Activated CD4-positive, CD25-positive, alpha-beta regulatory T cell treated with anti-CD3 and anti-CD28 coated beads, Interleukin-2, amount 50 U/mL, for 24 hours (primary cell): Measurements from ENCODE around the gene EPAS1.

Source experiments
- ATAC-seq, 2 donors: fragments of 150-1000 bp; cut with Tn5 transposase; one replicate each; pipeline ENCODE4 v1.10.0; 2021; ENCODE audit warnings: mild to moderate bottlenecking in 1 of 2, moderate library complexity in 1 of 2

Gene EPAS1

DNA sequence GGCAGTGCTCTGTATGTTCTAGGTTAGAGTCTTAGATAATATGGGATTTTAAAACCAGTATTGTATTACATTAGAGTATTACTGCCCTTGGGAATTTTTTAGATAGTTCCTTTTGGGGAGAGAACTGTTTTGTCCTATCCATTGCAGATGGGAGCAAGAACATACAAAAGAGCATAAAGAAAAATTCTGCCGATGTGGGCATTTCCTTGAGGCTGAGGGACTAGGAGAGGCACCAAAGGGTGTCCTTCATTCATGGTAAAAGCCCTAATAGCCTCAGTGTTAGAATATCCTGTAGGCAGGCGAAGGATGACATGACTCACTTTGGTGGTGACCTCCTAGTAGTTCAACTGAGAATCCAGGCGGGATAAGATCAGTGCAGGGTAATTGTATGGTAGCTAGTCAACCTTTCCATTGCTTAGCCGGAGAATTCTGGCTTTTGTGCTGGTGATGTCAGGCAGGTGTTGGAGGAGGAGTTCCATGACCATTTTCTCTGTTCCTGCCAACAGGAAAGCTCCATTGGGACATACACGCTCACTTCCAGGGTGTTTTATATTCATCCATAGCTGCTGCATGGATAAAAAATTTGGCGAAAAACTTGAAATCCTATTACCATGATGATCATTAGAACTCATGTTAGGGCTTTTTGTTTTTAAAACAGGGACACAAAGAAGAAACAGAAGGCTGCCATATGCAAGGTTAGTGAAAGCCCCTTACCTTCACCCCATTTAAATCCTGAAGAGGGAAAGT is 28.1 kb downstream of the EPAS1 start:
- ATAC-seq: no peak

DNA sequence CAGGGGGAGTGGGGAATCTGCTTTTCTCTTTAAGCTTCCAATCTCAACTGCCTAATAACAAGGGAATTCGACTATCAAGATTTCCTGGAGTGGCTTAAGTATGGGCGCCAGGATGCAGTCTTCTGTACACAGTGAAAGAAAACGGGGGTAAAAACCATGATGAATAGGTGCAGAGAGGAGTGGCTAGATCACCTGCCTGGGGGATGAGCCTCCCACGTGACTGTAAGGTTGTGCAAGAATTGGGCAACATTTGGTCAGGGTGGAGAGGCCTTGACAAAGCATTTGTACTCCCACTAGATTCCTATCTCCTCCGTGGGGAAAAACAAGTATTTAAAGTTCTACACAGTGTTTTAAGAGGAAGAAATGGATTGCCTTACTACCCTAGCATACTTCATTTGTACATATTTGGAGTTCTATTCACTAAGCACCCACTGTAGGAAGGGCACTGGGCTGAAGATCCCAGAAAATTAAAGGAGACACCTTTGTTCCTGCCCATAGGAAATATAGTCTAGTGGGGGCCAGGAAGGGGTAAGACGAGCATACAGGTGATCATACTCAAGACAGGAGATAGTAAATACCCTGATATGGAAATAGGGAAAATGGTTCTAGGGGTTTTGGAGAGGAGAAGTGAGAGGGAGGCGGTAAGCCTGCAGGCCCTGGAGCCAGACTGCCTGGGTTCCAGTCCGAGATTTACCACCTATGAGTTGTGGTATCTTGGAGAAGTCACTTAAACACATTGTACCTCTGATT is 29.2 kb downstream of the EPAS1 start:
- no peak for ATAC-seq

- no peak for ATAC-seq
These were observed 30.4 kb downstream of the EPAS1 start for GRCh38 chr2:46327627-46328026.

DNA sequence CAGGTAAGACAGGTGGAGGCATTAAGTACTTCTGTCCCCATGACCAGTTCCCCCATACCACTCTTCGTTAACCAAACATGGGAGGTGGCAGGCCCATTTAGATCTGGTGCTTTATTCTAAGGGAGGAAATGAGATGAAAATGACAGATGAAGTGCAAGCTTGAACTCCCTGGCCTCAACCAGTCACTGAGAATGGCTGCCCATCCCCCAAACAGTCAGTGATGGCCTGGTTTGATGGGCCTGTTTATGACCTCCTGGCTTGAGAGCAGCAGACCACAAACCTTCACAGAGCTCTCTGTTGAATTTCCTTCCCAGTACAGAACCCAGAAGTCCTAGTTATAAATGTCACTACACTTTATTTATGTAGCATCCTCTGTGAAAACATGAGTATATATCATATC is 31.1 kb downstream of the EPAS1 start:
- no peak for ATAC-seq

GRCh38 chr2:46328829-46329228 is 31.6 kb downstream of the EPAS1 start:
- no peak for ATAC-seq

DNA sequence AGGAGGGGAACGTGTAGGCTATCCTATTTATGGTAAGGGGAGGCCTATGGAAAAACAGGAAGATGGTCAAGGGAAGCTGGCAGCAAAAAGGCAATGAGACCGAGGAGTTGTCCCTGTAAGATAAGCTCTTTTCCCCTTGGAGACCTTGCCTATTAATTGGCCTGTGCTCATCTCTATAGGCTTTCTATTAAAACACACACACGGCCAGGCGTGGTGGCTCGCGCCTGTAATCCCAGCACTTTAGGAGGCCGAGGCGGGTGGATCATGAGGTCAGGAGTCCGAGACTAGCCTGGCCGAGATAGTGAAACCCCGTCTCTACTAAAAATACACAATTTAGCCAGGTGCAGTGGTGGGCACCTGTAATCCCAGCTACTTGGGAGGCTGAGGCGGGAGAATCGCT is 32.1 kb downstream of the EPAS1 start:
- no peak for ATAC-seq

DNA sequence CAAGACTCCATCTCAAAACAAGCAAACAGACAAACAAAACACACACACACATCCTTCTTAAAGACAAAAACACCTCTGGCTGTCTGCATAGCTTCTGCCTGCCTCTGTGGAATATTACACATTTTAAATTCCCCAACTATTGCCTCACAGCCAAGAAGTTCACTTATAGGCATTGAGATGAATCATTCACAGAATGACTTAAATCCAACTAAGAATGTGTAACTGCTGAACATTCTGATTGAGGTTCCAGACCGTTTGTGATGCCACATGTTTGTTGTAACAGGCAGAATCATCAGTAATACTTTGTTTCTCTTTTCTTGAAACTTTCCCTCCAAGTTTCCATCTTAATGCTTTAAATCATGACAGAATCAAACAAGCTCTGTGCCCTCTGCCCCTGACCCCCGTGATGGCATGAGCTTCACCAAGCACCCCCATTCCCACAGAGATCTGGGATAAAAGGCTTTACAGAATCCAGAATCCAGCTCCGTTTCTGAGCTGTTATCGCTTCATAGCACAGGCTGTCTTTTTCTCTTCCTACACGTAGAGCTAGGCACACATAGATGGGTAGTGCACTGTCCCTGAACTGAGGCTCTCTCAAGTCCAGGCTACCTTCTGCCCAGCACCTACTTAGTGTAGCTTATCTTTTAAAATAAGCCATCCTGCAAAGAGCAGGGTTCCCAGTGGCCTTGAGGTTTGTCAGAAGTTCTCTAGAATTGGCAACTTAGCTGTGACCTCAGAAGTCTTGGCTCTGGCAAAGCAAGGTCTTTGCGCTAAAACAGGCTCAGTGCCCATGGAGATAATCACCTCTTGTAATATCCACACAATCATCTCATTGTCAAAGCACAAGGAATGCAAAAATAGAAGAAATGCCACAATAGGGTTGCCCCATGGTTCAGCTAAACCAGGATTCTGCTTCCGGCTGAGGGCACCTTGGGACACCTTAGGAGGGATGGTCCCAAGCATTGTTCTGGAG is 32.9 kb downstream of the EPAS1 start:
- ATAC-seq: peak; percentile 21 to 57

- ATAC-seq: no peak
These were observed 34.0 kb downstream of the EPAS1 start for GRCh38 chr2:46331109-46331766.

DNA sequence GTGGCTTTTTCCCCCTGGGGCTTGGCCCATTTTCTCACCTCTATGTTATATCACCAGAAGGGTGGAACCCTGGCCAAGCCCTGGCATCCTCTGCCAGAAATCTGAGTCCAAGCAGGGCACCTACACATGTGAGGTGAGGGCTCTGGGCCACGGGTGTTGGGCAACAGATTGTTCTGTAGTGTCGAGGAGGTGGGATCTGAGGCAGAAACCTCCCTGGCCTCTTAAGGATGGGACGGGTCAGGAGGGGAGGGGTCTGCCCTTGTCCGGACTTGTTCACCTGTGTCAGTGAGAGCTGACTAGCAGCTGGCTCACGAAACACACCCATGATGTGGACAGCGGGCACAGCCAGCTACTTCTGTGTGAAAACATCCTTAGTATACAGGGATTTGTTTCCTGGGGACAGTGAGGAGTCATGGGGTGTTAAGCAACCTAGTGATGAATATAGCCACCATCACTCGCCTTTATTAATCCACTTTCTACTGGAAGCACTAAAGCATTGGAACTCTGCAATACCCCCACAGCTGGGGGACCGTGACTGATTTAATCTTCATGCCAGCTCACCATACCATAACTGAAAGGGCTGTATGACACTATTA is 35.6 kb downstream of the EPAS1 start:
- no peak for ATAC-seq

DNA sequence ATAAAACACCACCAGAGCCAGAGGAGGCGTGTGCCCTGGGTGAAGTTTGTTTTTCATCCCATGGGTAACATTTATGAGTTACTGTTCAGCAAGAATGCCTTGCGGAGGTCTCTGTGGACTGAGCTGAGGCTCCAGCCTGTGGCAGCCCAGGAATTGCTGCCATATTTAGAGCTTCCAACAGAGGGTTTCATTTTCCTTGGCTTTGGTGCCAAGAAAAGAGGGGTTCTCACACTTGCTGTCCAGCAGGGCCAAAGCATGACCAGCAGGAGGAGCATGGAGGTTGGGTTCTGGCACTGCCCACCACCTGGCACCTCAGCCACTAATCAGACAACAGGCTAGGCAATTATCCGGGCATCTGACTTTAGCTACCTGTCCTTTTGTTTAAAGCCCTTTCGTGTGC is 36.7 kb downstream of the EPAS1 start:
- no peak for ATAC-seq

DNA sequence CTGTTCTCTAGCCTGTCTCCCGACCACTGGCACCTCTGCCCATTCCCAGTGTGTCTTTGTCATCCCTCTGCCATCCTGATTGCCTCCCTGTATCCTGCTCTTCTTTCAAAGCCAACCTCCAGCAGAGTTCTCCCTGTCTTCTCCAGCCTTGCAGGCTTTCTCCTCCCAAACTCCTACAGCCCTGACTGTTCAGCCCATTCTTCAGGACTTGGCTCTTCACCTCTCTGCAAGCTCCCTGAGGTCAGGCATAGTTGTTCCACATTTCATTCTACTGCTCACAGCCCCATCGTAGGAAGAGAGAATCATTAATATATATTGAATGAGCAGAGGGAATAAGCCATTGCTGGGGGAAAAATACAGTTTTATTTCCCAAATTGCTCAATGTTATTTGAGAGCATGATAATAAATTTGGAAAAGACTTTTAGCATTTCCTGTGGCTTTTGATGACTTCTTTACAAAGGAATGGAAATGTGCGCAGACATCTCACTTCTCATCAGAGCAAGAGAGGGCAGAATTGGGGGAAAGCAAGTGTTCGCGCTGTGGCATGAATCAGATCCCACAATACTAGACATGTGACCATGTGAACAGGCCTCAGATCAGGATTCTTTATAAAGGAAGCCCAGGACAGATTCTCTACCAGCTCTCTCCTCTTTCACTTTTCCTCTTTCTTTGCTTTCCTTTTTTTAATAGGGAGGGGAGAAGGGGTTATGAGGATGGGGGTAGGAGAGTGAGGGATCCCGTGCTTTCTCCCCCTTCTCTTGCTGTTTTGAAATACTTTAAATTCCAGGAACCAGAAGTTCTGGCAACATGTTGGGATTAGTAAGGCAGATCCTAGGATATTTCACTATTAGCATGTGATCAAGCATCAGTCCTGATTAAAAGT is 37.4 kb downstream of the EPAS1 start:
- no peak for ATAC-seq

DNA sequence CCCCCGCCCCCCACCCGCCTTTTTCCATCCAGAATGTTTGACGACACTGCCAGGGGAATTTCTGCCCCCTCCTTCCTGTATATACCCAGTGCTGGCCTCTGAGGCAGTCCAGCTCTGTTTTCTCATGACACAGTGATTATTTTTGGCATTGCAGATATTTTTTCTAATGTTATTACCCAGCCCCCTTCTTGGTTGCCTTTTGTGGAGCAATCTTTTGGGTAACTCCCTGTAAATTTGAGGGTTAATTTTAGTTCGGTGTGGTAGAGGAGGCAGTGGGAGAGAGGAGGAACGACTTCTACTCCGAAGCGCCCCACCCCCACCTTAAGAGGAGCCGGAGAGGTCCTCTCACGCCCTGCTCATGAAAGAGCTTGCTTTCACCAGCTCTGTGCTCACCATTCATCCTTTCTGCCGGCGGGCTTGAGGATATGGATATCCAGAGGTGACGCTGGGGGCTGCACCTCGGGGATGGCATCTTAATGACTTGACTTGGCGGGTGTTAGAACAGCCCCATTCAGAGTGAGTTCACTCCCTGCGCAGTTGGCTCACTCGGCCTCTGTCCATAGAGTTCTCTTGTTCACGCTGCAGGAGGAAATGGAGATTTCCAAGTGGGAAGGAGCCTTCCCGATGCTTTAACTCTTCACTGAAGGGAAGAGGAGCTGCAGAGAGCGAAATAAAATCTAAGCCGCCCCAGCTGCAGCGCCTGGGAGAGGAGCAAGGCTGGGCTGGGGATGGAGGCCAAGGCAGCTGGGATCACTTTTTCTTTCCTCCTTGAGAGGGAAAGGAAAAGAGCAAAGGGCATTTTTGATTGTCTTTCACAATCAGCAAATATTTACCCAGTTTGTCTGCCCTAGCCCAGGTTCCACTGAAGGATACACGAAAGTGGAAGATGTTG is 38.4 kb downstream of the EPAS1 start:
- no peak for ATAC-seq

GRCh38 chr2:46336283-46336959 is 39.2 kb downstream of the EPAS1 start:
- no peak for ATAC-seq

DNA sequence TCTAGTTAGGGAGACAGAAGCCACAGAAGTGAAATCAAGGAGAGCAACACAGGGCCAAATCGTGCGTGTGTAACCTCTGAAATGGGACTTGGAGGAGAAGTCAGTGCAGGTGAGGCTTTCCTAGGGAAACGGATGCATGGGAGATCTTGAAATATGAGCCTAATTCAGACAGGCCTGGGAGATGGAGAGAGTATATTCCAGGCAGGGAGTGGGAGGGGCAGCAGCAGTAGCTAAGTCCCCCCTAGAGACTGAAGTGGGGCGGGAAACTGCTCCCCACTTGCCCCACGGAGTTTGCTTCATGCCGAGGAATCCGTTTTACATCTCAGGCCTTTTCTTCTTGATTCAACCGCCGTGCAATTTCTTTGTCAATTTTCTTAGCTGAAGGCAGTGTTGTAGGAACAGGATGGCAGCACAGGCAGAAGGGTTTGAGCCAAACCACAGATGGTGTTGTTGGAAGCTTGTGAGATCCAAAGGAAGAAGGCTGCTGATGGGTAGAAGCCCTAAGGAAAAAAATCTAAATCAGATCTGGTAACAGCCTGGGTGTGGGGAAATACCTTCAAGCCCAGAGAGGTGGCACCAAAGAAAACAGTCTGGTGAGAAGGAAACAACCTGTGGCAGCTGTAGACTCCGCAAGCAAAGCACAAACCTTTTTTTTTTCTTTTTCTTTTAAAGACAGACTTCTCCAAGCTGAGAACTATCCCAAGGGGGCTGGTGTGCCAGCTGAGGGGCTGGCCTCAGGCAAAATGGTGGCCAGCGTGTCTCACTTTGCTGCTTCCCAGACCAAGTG is 40.2 kb downstream of the EPAS1 start:
- ATAC-seq: no peak

- ATAC-seq: no peak
These were observed 41.5 kb downstream of the EPAS1 start for GRCh38 chr2:46338674-46339073.

- no peak for ATAC-seq
These were observed 42.0 kb downstream of the EPAS1 start for GRCh38 chr2:46339200-46339599.

DNA sequence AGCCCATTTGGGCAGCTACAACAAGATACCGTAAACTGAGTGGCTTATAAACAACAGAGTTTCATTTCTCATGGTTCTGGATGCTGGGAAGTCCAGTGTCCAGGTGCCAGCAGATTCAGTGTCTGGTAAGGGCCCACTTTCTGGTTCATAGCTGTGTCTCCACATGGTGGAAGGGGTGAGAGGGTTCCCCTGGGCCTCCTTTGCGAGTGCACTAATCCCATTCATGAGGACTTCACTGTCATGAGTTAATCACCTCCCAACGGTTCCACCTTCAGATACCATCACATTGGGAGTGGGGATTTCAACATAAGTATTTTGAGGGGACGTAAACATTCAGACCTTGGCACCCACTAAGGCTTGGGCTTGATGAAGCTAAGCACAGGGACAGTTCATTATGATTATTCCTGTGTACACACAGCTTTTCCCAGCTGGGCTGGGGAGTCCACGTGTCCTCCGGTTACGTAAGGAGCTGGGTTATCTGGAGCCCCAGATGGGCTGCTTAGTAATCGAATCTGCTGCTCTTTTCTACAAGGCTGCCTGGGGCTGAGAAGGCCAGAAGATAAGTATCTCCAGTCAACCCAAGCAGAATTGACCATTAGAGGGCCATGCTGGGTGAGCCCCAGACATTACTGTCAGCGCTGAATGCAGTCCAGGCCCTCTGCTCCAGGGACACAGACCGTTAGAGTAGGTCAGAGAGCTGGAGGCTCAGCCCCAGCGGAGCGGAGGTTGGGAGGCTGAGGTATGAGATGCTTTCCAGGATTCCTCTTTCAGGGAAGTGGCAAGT is 42.7 kb downstream of the EPAS1 start:
- no peak for ATAC-seq
